Activated CD4-positive, alpha-beta T cell treated with anti-CD3 and anti-CD28 coated beads, Interleukin-2, amount 10 ng/mL, durations not matched to agents 7 days and 5 days (primary cell): ENCODE measurements around the gene CLASP1. TPM values are rescaled to one million over a fixed set of nuclear protein-coding genes. Genes with fewer than 3 reads are reported as not detected.

Experiments used
- CTCF ChIA-PET: fragments of 350-600 bp; sonication (Branson Sonifier 250); formaldehyde crosslinking; loops from one replicate; lab custom pipeline; 2021; ENCODE audit warnings: antibody characterized with exemption; lab: Charles Lee
- POLR2A ChIA-PET: fragments of 350-600 bp; sonication (Branson Sonifier 250); formaldehyde crosslinking; loops from one replicate; lab custom pipeline; 2021; ENCODE audit warnings: antibody characterized with exemption; lab: Charles Lee
- DNase-seq: peaks from one replicate; pipeline ENCODE4 v3.0.0-alpha.2; 2020
- H3K27ac Mint-ChIP-seq: one replicate; pipeline ENCODE4 v1.8.0; 2021; ENCODE audit warnings: mild to moderate bottlenecking, moderate library complexity, mixed read lengths
- H3K27me3 Mint-ChIP-seq: one replicate; pipeline ENCODE4 v1.8.0; 2021; ENCODE audit warnings: mixed read lengths
- H3K36me3 Mint-ChIP-seq: one replicate; pipeline ENCODE4 v1.8.0; 2021; ENCODE audit warnings: low read depth, mixed read lengths
- H3K4me1 Mint-ChIP-seq: one replicate; pipeline ENCODE4 v1.8.0; 2021; ENCODE audit warnings: mixed read lengths
- H3K4me3 Mint-ChIP-seq: one replicate; pipeline ENCODE4 v1.8.0; 2021; ENCODE audit warnings: mild to moderate bottlenecking, moderate library complexity, mixed read lengths
- H3K9me3 Mint-ChIP-seq: one replicate; pipeline ENCODE4 v1.8.0; 2021; ENCODE audit warnings: mixed read lengths
- total RNA-seq, 2 experiments: library from RNA; stranded (reverse); gene quantifications; one replicate each; pipeline ENCODE4 v1.2.3, GENCODE V29; 2021

The CLASP1 gene
- total RNA-seq, 2 experiments from 2014 or later, result 52.7 to 54.9 TPM

GRCh38 chr2:121608967-121609366, 40.3 kb downstream of the CLASP1 start:
- no peak overlapping the region for H3K27ac Mint-ChIP-seq
- H3K27me3 Mint-ChIP-seq, result no peaks in the 10 kb centered on the region
- H3K4me1 Mint-ChIP-seq, result peaks cover 13% of the 10 kb centered on the region
- H3K4me3 Mint-ChIP-seq, result no peak overlapping the region
- H3K36me3 Mint-ChIP-seq, result peaks cover 20% of the 10 kb centered on the region
- peaks cover 7% of the 10 kb centered on the region for H3K9me3 Mint-ChIP-seq
- ChIA-PET POLR2A (no interaction called here), CTCF (no interaction called here)
- DNase-seq, result no peak

GRCh38 chr2:121608367-121608766, 40.9 kb downstream of the CLASP1 start:
- CTCF ChIA-PET, result no interaction called here
- H3K4me3 Mint-ChIP-seq, result no peak overlapping the region
- H3K27me3 Mint-ChIP-seq, result no peaks in the 10 kb centered on the region

GRCh38 chr2:121605820-121606733, 43.2 kb downstream of the CLASP1 start:
- H3K9me3 Mint-ChIP-seq, result no peaks in the 10 kb centered on the region
- H3K27ac Mint-ChIP-seq, result no peak overlapping the region
- CTCF ChIA-PET, result no interaction called here
- no peak overlapping the region for H3K4me3 Mint-ChIP-seq
- peaks cover 19% of the 10 kb centered on the region for H3K4me1 Mint-ChIP-seq
- POLR2A ChIA-PET, result no interaction called here
- no peaks in the 10 kb centered on the region for H3K27me3 Mint-ChIP-seq
- no peak for DNase-seq
- H3K36me3 Mint-ChIP-seq, result peaks cover 41% of the 10 kb centered on the region

More at GRCh38 chr2:121608367-121608766, 40.9 kb downstream of the CLASP1 start:
- Mint-ChIP-seq H3K27ac (no peak overlapping the region), H3K9me3 (peaks cover 5% of the 10 kb centered on the region), H3K4me1 (peaks cover 13% of the 10 kb centered on the region), H3K36me3 (peaks cover 25% of the 10 kb centered on the region)
- no peak for DNase-seq
- POLR2A ChIA-PET, result no interaction called here

- ChIA-PET POLR2A (no interaction called here), CTCF (no interaction called here)
- no peaks in the 10 kb centered on the region for H3K9me3 Mint-ChIP-seq
- no peak overlapping the region for H3K27ac Mint-ChIP-seq
- H3K4me1 Mint-ChIP-seq, result peaks cover 26% of the 10 kb centered on the region
- no peak overlapping the region for H3K4me3 Mint-ChIP-seq
- peaks cover 45% of the 10 kb centered on the region for H3K36me3 Mint-ChIP-seq
- DNase-seq, result no peak
- H3K27me3 Mint-ChIP-seq, result no peaks in the 10 kb centered on the region
These were observed 46.1 kb downstream of the CLASP1 start for GRCh38 chr2:121603185-121603584.

GRCh38 chr2:121599963-121600651, 49.2 kb downstream of the CLASP1 start:
- no peaks in the 10 kb centered on the region for H3K27me3 Mint-ChIP-seq

GRCh38 chr2:121598087-121598486, 51.2 kb downstream of the CLASP1 start:
- POLR2A ChIA-PET, result no interaction called here
- Mint-ChIP-seq H3K4me1 (peaks cover 55% of the 10 kb centered on the region), H3K9me3 (no peaks in the 10 kb centered on the region), H3K36me3 (peaks cover 20% of the 10 kb centered on the region), H3K4me3 (no peak overlapping the region), H3K27me3 (no peaks in the 10 kb centered on the region), H3K27ac (no peak overlapping the region)
- CTCF ChIA-PET, result interaction anchor here (0.6 kb wide), 1 partner anchor 28 kb away, joined by 3 read pairs; no protein-coding TSS in a partner anchor
- DNase-seq, result no peak

More at GRCh38 chr2:121599963-121600651, 49.2 kb downstream of the CLASP1 start:
- H3K27ac Mint-ChIP-seq, result no peak overlapping the region
- ChIA-PET CTCF (interaction anchor here (0.6 to 1.0 kb wide), 2 partner anchors 27 to 124 kb away, joined by 3 read pairs; no protein-coding TSS in a partner anchor), POLR2A (no interaction called here)
- no peak for DNase-seq
- peaks cover 52% of the 10 kb centered on the region for H3K4me1 Mint-ChIP-seq
- H3K4me3 Mint-ChIP-seq, result no peak overlapping the region
- peaks cover 37% of the 10 kb centered on the region for H3K36me3 Mint-ChIP-seq
- H3K9me3 Mint-ChIP-seq, result no peaks in the 10 kb centered on the region

DNA sequence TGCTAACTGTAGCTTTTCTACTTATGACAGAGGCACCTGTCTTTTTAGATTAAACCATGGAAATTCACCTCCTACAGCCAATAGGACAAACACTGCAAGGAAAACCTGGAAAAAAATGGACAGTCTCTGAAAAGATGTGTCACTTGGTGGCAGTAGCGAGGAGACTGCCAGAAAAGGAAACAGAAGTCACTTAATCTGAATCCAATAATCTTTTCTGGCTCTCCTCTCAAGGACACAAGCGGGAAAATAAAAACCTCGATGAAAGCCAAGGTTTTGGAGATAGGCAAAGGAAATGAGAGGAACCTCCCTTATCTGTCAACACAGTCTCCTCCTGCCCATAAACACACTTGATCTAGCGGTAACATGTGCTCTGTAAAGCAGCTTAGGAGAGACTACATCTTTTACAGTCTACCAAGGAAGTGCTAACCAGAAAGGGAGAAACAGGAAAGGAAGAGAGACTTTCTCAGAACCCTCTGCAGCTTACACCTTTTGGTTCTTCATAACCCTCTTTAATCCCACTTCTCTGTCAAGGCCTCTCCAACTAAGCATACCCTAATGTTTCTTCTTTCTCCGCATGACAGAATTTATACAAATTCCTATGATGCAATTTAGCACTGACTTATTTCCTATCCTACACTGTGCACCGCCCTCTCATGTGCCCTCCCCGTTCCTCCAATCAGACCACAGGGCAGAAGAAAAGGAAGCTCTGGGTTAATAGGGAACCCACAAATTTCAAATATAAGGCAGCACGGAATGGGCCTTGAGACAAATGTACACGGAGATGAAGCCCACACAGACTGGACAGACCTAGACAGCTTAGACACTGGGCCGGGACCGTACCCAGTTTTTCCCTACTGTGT, 52.8 kb downstream of the CLASP1 start:
- DNase-seq, result peak; percentile 27
- H3K36me3 Mint-ChIP-seq, result peaks cover 10% of the 10 kb centered on the region
- no peaks in the 10 kb centered on the region for H3K9me3 Mint-ChIP-seq
- ChIA-PET POLR2A (no interaction called here), CTCF (interaction anchor here (1.3 kb wide), 1 partner anchor 9 kb away, joined by 3 read pairs; no protein-coding TSS in a partner anchor)
- peak overlapping the region; percentile 71 for H3K27ac Mint-ChIP-seq
- peaks cover 49% of the 10 kb centered on the region for H3K4me1 Mint-ChIP-seq
- peak overlapping the region; percentile 66 for H3K4me3 Mint-ChIP-seq
- no peaks in the 10 kb centered on the region for H3K27me3 Mint-ChIP-seq

GRCh38 chr2:121595012-121595891, 54.0 kb downstream of the CLASP1 start:
- Mint-ChIP-seq H3K36me3 (peaks cover 6% of the 10 kb centered on the region), H3K9me3 (no peaks in the 10 kb centered on the region), H3K4me3 (no peak overlapping the region), H3K27me3 (no peaks in the 10 kb centered on the region), H3K4me1 (peaks cover 41% of the 10 kb centered on the region), H3K27ac (peak overlapping the region; percentile 71)
- CTCF ChIA-PET, result interaction anchor here (1.2 kb wide), 1 partner anchor 56 kb away, joined by 3 read pairs; no protein-coding TSS in a partner anchor
- POLR2A ChIA-PET, result no interaction called here
- no peak for DNase-seq

DNA sequence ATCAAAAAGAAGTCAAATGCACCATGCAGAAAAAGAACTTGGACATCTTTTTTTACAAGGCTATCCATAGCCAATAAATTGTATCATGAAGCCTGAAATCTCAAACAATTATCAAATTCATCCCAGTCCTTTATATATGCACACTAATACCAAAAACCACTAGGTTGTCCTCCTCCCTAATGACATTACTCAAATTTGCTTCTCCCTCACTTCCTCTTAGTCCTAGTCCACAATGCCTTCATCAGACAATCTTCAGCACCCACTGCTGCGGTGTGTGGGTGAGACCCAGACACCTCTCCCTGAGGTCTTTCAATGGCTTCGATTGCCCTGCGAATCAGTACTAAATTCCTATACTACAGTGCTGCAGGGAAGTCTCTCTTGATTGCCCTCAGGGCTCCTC, 58.1 kb downstream of the CLASP1 start:
- ChIA-PET CTCF (interaction anchor here (1.2 kb wide), 1 partner anchor 25 kb away, joined by 3 read pairs; no protein-coding TSS in a partner anchor), POLR2A (no interaction called here)
- Mint-ChIP-seq H3K36me3 (peaks cover 8% of the 10 kb centered on the region), H3K4me3 (no peak overlapping the region), H3K27ac (no peak overlapping the region), H3K27me3 (no peaks in the 10 kb centered on the region), H3K9me3 (no peaks in the 10 kb centered on the region), H3K4me1 (peaks cover 16% of the 10 kb centered on the region)
- no peak for DNase-seq

DNA sequence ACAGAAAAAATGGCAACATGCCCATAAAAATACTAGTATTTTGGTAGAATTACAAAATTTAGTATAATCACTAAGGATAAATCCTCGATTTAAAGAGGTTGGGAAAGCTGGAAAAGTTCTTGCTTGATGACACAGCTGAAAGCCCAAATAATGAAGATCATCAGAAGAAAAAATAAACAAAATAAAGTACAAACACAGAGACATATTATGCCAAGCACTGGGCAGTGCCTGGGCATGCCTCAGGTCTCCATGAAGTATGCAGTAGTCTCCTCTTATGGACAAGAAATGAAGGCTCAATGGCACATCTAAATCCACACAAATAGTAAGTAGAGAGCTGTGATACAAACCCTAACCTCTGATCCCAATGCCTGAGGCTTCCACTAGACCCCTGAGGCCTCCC, 60.9 kb downstream of the CLASP1 start:
- Mint-ChIP-seq H3K27ac (no peak overlapping the region), H3K4me1 (peaks cover 5% of the 10 kb centered on the region), H3K36me3 (peaks cover 8% of the 10 kb centered on the region), H3K27me3 (no peaks in the 10 kb centered on the region), H3K4me3 (no peak overlapping the region), H3K9me3 (no peaks in the 10 kb centered on the region)
- DNase-seq, result no peak
- ChIA-PET CTCF (no interaction called here), POLR2A (no interaction called here)

- Mint-ChIP-seq H3K36me3 (peaks cover 6% of the 10 kb centered on the region), H3K4me1 (peaks cover 8% of the 10 kb centered on the region), H3K27me3 (no peaks in the 10 kb centered on the region), H3K9me3 (no peaks in the 10 kb centered on the region), H3K4me3 (no peak overlapping the region), H3K27ac (no peak overlapping the region)
- POLR2A ChIA-PET, result no interaction called here
- CTCF ChIA-PET, result interaction anchor here (0.6 to 1.4 kb wide), 4 partner anchors 9 to 199 kb away, joined by 3 to 7 read pairs (median 6); no protein-coding TSS in a partner anchor
- no peak for DNase-seq
These were observed 62.1 kb downstream of the CLASP1 start for GRCh38 chr2:121587131-121587530.
